Retinal pigment epithelial cell (primary cell): ENCODE data around the gene VPS33B.

ENCODE experiments used
- DNase-seq: peaks from one replicate; pipeline ENCODE4 v3.0.0-alpha.2; 2010; ENCODE audit warnings: low read depth
- H3K4me3 ChIP-seq: 2 replicates; pipeline ENCODE4 v1.5.1; 2011; ENCODE audit warnings: mild to moderate bottlenecking, low read length, control low read depth, moderate library complexity
- CTCF ChIP-seq: conservative IDR thresholded peaks from 2 replicates; pipeline ENCODE4 v1.5.1; 2011; ENCODE audit warnings: low read depth, low read length, control low read depth, inconsistent platforms

Gene VPS33B

GRCh38 chr15:90957031-90957790 is 65.2 kb downstream of the VPS33B start:
- no peak for TF ChIP-seq CTCF
- peak overlapping the region; percentile 56 for H3K4me3 ChIP-seq
- no peak for DNase-seq

GRCh38 chr15:90956274-90957030 is 65.9 kb downstream of the VPS33B start:
- H3K4me3 ChIP-seq: peak overlapping the region; percentile 56
- peak; percentile 81 for TF ChIP-seq CTCF
- no peak for DNase-seq

GRCh38 chr15:90955624-90956273 is 66.6 kb downstream of the VPS33B start:
- H3K4me3 ChIP-seq: peak overlapping the region; percentile 75
- DNase-seq: no peak
- TF ChIP-seq CTCF: no peak

GRCh38 chr15:90954712-90955623 is 67.4 kb downstream of the VPS33B start, which contains the start of gene RCCD1:
TSS of gene RCCD1 (plus strand) at chr15:90954884. CDS start at chr15:90956735, 1,851 bp downstream.
- peak; percentile 85 for DNase-seq
- peak within 1 kb of the TSS; percentile 75 for H3K4me3 ChIP-seq
- no peak for TF ChIP-seq CTCF

- DNase-seq: no peak
- H3K4me3 ChIP-seq: peak overlapping the region; percentile 75
- TF ChIP-seq CTCF: no peak
These were observed 68.3 kb downstream of the VPS33B start for GRCh38 chr15:90953947-90954711.
